C4-2B (cell line): Measurements from ENCODE around the gene IRS2.

Experiments
- H3K27ac ChIP-seq: fragments of 450-650 bp; 2 replicates; pipeline ENCODE4 v1.5.1; 2017
- CTCF ChIP-seq: fragments of 450-650 bp; conservative IDR thresholded peaks from 2 replicates; pipeline ENCODE4 v1.5.1; 2017; ENCODE audit warnings: mild to moderate bottlenecking
- ZFX ChIP-seq: fragments of 450-650 bp; IDR thresholded peaks from 2 replicates; pipeline ENCODE4 v1.6.1; 2017

Gene IRS2

GRCh38 chr13:109743706-109744453 is 42.5 kb downstream of the IRS2 start:
- TF ChIP-seq ZFX (no peak), CTCF (no peak)
- no peak overlapping the region for H3K27ac ChIP-seq

- no peak overlapping the region for H3K27ac ChIP-seq
Measured at GRCh38 chr13:109741966-109742365, 44.4 kb downstream of the IRS2 start.

GRCh38 chr13:109740721-109741120 is 45.7 kb downstream of the IRS2 start:
- TF ChIP-seq ZFX (no peak), CTCF (no peak)

More at GRCh38 chr13:109741966-109742365, 44.4 kb downstream of the IRS2 start:
- no peak for TF ChIP-seq CTCF
- TF ChIP-seq ZFX, result no peak

GRCh38 chr13:109740121-109740520 is 46.3 kb downstream of the IRS2 start:
- no peak overlapping the region for H3K27ac ChIP-seq
- TF ChIP-seq CTCF (no peak), ZFX (no peak)

More at GRCh38 chr13:109740721-109741120, 45.7 kb downstream of the IRS2 start:
- H3K27ac ChIP-seq, result no peak overlapping the region

GRCh38 chr13:109738298-109738746 is 48.1 kb downstream of the IRS2 start:
- TF ChIP-seq CTCF (no peak), ZFX (no peak)
- H3K27ac ChIP-seq, result no peak overlapping the region

- TF ChIP-seq CTCF (no peak), ZFX (no peak)
- no peak overlapping the region for H3K27ac ChIP-seq
Measured at GRCh38 chr13:109737606-109738005, 48.8 kb downstream of the IRS2 start.

GRCh38 chr13:109737046-109737573 is 49.3 kb downstream of the IRS2 start:
- TF ChIP-seq CTCF (no peak), ZFX (no peak)

More at GRCh38 chr13:109737046-109737573, 49.3 kb downstream of the IRS2 start:
- no peak overlapping the region for H3K27ac ChIP-seq
